Effector memory CD8-positive, alpha-beta T cell (primary cell): ENCODE results near the gene CORO7.
A peak's percentile ranks its signal among the peaks of the same experiment; 100 is the strongest.
"Not testable (repeated sequence)": the region's sequence is repeated elsewhere in the genome, so short reads cannot be mapped to it uniquely, and the experiment has no call there.

Source experiments
- ATAC-seq: fragments of 150-1000 bp; cut with Tn5 transposase; replicated peaks from 2 replicates; pipeline ENCODE4 v1.10.0; 2021; ENCODE audit warnings: mild to moderate bottlenecking, moderate library complexity
- DNase-seq, 3 experiments: peaks; one replicate each; pipeline ENCODE4 v3.0.0; 2021
- H3K27ac Mint-ChIP-seq, 2 donors: one replicate each; pipeline ENCODE4 v1.8.0; 2022; ENCODE audit warnings: mild to moderate bottlenecking in 2 of 2, mixed read lengths in 2 of 2, moderate library complexity in 2 of 2
- H3K27me3 Mint-ChIP-seq, 2 donors: one replicate each; pipeline ENCODE4 v1.8.0; 2022; ENCODE audit warnings: mixed read lengths in 2 of 2
- H3K36me3 Mint-ChIP-seq: one replicate; pipeline ENCODE4 v1.8.0; 2022; ENCODE audit warnings: mild to moderate bottlenecking, moderate library complexity, mixed read lengths; ENCODE audit not compliant: insufficient read depth
- H3K4me1 Mint-ChIP-seq, 2 donors: one replicate each; pipeline ENCODE4 v1.8.0; 2022; ENCODE audit warnings: low read depth in 2 of 2, mixed read lengths in 2 of 2
- H3K4me3 Mint-ChIP-seq, 2 donors: one replicate each; pipeline ENCODE4 v1.8.0; 2022; ENCODE audit warnings: mild to moderate bottlenecking in 2 of 2, mixed read lengths in 2 of 2, moderate library complexity in 2 of 2
- H3K9me3 Mint-ChIP-seq, 2 donors: one replicate each; pipeline ENCODE4 v1.8.0; 2022; ENCODE audit warnings: mixed read lengths in 2 of 2

CORO7 gene

GRCh38 chr16:4403133-4403949 is 13.1 kb downstream of the CORO7 start:
- H3K27ac Mint-ChIP-seq, result peak overlapping the region; percentile 62 to 79
- DNase-seq, result no peak
- H3K36me3 Mint-ChIP-seq, result peaks cover 100% of the 10 kb centered on the region
- ATAC-seq, result peak; percentile 10
- peak overlapping the region in 1 of 2 donors; percentile 48 for H3K4me3 Mint-ChIP-seq
- H3K4me1 Mint-ChIP-seq, result peaks cover 23 to 28% of the 10 kb centered on the region in 2 donors
- no peaks in the 10 kb centered on the region for H3K9me3 Mint-ChIP-seq
- H3K27me3 Mint-ChIP-seq, result no peaks in the 10 kb centered on the region

DNA sequence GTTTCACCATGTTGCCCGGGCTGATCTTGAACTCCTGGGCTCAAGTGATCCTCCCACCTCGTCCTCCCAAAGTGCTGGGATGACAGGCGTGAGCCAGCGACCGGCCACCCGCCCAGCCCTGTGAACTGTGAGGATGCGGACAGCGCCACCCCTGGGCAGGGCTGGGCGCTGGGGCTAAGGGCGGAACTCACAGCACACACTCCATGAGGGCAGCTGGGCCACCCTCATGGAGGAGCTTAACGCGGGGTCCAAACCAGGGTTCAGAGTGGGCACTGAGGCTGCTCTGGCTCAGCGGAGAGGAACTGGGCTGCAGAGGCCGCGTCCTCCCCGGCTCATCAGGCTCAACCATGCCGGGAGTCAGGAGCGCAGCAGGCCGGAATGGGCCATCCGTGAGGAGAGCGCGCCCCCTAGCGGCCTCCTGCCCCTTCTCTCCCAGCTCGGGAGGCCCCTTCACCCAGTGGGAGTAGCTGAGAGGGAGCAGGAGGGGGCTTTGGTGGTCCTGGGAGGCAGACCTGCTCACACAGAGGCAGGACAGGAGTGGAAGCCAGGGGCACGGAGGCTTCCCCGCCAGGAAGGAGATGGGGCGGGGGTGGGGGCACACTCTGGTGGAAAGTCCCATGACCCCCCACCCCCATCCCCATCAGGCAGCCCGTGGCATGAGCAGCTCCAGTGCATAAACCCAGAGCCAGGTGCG is 13.8 kb downstream of the CORO7 start:
- peaks cover 100% of the 10 kb centered on the region for H3K36me3 Mint-ChIP-seq

GRCh38 chr16:4401510-4401909 is 14.9 kb downstream of the CORO7 start:
- Mint-ChIP-seq H3K4me1 (peaks cover 23 to 28% of the 10 kb centered on the region in 2 donors), H3K9me3 (no peaks in the 10 kb centered on the region), H3K36me3 (peaks cover 100% of the 10 kb centered on the region), H3K27me3 (no peaks in the 10 kb centered on the region), H3K4me3 (peak overlapping the region; percentile 7 to 55), H3K27ac (peak overlapping the region; percentile 55 to 79)
- no peak for ATAC-seq
- no peak for DNase-seq

More for the DNA sequence above, 13.8 kb downstream of the CORO7 start:
- Mint-ChIP-seq H3K27ac (peak overlapping the region; percentile 31 to 79), H3K27me3 (no peaks in the 10 kb centered on the region), H3K4me3 (peak overlapping the region in 1 of 2 donors; percentile 7), H3K9me3 (no peaks in the 10 kb centered on the region), H3K4me1 (peaks cover 23 to 28% of the 10 kb centered on the region in 2 donors)
- peak; percentile 57 to 60 (median 58) for DNase-seq
- peak; percentile 45 for ATAC-seq

- H3K9me3 Mint-ChIP-seq, result no peaks in the 10 kb centered on the region
- H3K36me3 Mint-ChIP-seq, result peaks cover 100% of the 10 kb centered on the region
- no peaks in the 10 kb centered on the region for H3K27me3 Mint-ChIP-seq
- H3K4me1 Mint-ChIP-seq, result peaks cover 23 to 28% of the 10 kb centered on the region in 2 donors
- H3K4me3 Mint-ChIP-seq, result peak overlapping the region; percentile 7 to 55
- peak overlapping the region; percentile 55 to 79 for H3K27ac Mint-ChIP-seq
- ATAC-seq (no peak), DNase-seq (no peak)
These were observed 15.3 kb downstream of the CORO7 start for GRCh38 chr16:4401094-4401501.

- Mint-ChIP-seq H3K4me3 (peak overlapping the region in 1 of 2 donors; percentile 21), H3K36me3 (peaks cover 100% of the 10 kb centered on the region)
These were observed 17.2 kb downstream of the CORO7 start for GRCh38 chr16:4399001-4399730.

DNA sequence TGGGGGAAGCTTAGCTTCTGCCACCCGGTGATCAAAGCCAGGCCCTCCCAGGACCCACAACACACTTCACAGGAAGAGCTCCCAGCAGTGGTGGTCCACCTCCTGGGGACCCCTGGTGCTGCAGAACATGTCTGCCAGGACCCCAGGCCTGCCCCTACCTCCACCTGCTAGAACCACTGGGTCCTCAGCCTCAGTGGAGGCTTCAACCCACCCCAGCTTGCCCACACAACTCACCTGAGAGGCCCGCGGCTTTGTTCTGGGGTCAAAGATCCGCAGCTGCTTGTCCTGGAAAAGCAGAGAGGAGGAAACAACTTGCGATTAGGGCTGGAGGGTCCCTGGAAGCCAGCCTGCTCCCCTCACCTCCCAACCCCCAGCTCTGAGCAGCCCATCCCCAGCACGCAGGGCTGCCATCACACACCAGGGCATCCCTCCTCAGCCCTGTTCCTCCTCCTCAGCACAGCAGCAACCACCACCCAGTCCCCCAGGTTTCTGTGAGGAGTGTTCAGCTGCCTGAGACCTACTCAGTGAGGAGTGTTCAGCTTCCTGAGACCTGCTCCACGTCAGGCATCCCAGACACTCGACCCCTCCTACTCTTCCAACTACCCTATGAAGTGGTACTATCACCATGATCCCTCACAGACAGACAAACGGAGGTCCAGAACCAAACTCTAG is 21.2 kb downstream of the CORO7 start:
- DNase-seq (no peak), ATAC-seq (no peak)
- Mint-ChIP-seq H3K9me3 (no peaks in the 10 kb centered on the region), H3K4me1 (peaks cover 12 to 16% of the 10 kb centered on the region in 2 donors), H3K36me3 (peaks cover 98% of the 10 kb centered on the region), H3K4me3 (peak overlapping the region in 1 of 2 donors; percentile 54), H3K27me3 (no peaks in the 10 kb centered on the region), H3K27ac (peak overlapping the region in 1 of 2 donors; percentile 92)

More at GRCh38 chr16:4399001-4399730, 17.2 kb downstream of the CORO7 start:
- Mint-ChIP-seq H3K4me1 (peaks cover 22 to 28% of the 10 kb centered on the region in 2 donors), H3K27ac (peak overlapping the region in 1 of 2 donors; percentile 82), H3K9me3 (no peaks in the 10 kb centered on the region), H3K27me3 (no peaks in the 10 kb centered on the region)
- ATAC-seq (no peak), DNase-seq (no peak)

DNA sequence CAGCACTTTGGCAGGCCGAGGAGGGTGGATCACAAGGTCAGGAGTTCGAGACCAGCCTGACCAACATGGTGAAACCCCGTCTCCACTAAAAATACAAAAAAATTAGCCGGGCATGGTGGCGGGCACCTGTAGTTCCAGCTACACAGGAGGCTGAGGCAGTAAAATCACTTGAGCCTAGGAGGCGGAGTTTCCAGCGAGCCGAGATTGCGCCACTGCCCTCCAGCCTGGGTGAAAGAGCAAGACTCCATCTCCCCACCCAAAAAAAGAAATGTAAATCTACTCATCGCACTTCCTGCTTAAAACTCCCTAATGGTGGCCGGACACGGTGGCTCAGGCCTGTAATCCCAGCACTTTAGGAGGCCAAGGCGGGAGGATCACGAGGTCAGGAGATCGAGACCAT is 22.5 kb downstream of the CORO7 start:
- not testable (repeated sequence) for H3K27me3 Mint-ChIP-seq, DNase-seq, ATAC-seq, H3K9me3 Mint-ChIP-seq, H3K4me3 Mint-ChIP-seq
- Mint-ChIP-seq H3K36me3 (peaks cover 98% of the 10 kb centered on the region), H3K4me1 (peaks cover 7 to 12% of the 10 kb centered on the region in 2 donors), H3K27ac (peak overlapping the region in 1 of 2 donors; percentile 92)

DNA sequence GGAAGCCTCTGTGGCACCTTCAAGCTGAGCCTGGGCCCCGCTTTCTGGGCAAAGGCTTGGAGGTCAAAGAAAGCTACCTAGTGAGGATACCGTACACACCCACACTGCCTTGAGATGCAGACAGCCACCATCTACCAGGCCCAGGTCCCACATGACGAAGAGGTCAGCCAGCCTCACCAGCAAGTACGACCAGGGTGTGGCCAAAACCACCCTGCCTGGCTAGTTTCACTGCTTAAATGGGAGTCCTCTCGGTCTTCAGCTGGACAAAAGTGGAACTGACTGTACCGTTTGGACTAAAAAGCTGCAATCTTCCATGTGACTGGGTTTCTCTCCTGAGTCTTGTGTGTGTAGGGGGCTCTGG is 23.2 kb downstream of the CORO7 start:
- DNase-seq (no peak), ATAC-seq (no peak)
- no peaks in the 10 kb centered on the region for H3K9me3 Mint-ChIP-seq
- no peak overlapping the region for H3K4me3 Mint-ChIP-seq
- no peaks in the 10 kb centered on the region for H3K27me3 Mint-ChIP-seq
- peaks cover 7 to 12% of the 10 kb centered on the region in 2 donors for H3K4me1 Mint-ChIP-seq
- H3K36me3 Mint-ChIP-seq, result peaks cover 98% of the 10 kb centered on the region
- peak overlapping the region in 1 of 2 donors; percentile 92 for H3K27ac Mint-ChIP-seq

GRCh38 chr16:4392382-4393239 is 23.8 kb downstream of the CORO7 start:
- H3K4me1 Mint-ChIP-seq, result peaks cover 7 to 12% of the 10 kb centered on the region in 2 donors
- H3K27me3 Mint-ChIP-seq, result no peaks in the 10 kb centered on the region
- H3K36me3 Mint-ChIP-seq, result peaks cover 98% of the 10 kb centered on the region
- H3K4me3 Mint-ChIP-seq, result no peak overlapping the region
- DNase-seq (no peak), ATAC-seq (no peak)
- H3K9me3 Mint-ChIP-seq, result no peaks in the 10 kb centered on the region
- peak overlapping the region in 1 of 2 donors; percentile 92 for H3K27ac Mint-ChIP-seq

- DNase-seq (no peak), ATAC-seq (peak; percentile 23)
- Mint-ChIP-seq H3K27me3 (no peaks in the 10 kb centered on the region), H3K4me1 (peaks cover 7 to 14% of the 10 kb centered on the region in 2 donors), H3K4me3 (no peak overlapping the region), H3K36me3 (peaks cover 98% of the 10 kb centered on the region), H3K9me3 (no peaks in the 10 kb centered on the region), H3K27ac (peak overlapping the region; percentile 22 to 92)
These were observed 24.6 kb downstream of the CORO7 start for GRCh38 chr16:4391631-4392381.

- peak overlapping the region; percentile 75 to 92 for H3K27ac Mint-ChIP-seq
- H3K27me3 Mint-ChIP-seq, result no peaks in the 10 kb centered on the region
- ATAC-seq, result no peak
- H3K4me3 Mint-ChIP-seq, result peak overlapping the region in 1 of 2 donors; percentile 53
- DNase-seq, result no peak
- peaks cover 6 to 13% of the 10 kb centered on the region in 2 donors for H3K4me1 Mint-ChIP-seq
- H3K9me3 Mint-ChIP-seq, result no peaks in the 10 kb centered on the region
- peaks cover 98% of the 10 kb centered on the region for H3K36me3 Mint-ChIP-seq
These were observed 25.8 kb downstream of the CORO7 start for GRCh38 chr16:4390266-4391260.
